GM19455 (cell line): ENCODE measurements around the gene C1S.
"Not testable (repeated sequence)": the region's sequence is repeated elsewhere in the genome, so short reads cannot be mapped to it uniquely, and the experiment has no call there.

Experiments
- ATAC-seq: cut with Tn5 transposase; IDR thresholded peaks from one replicate; pipeline ENCODE4 v1.9.1; 2021; ENCODE audit not compliant: unreplicated experiment

The C1S gene

GRCh38 chr12:7046383-7047105, 14.0 kb upstream of the C1S start:
- ATAC-seq = no peak

- ATAC-seq = no peak
These were observed 13.2 kb upstream of the C1S start for GRCh38 chr12:7047306-7047705.

- ATAC-seq = not testable (repeated sequence)
These were observed 11.0 kb upstream of the C1S start for GRCh38 chr12:7049445-7049951.

- ATAC-seq = not testable (repeated sequence)
These were observed 10.5 kb upstream of the C1S start for GRCh38 chr12:7049973-7050372.

- no peak for ATAC-seq
These were observed 5.6 kb upstream of the C1S start for GRCh38 chr12:7054925-7055324.

GRCh38 chr12:7055736-7056135, 4.8 kb upstream of the C1S start:
- ATAC-seq = not testable (repeated sequence)

GRCh38 chr12:7058163-7058845, 2.2 kb upstream of the C1S start:
- ATAC-seq = no peak

GRCh38 chr12:7058850-7059395, 1.6 kb upstream of the C1S start:
- ATAC-seq = no peak

- ATAC-seq = no peak
These were observed 738 bp upstream of the C1S start for GRCh38 chr12:7059780-7060179.

- ATAC-seq = no peak
These were observed 620 bp downstream of the C1S start for GRCh38 chr12:7061138-7061537.

GRCh38 chr12:7061596-7061995, 1.1 kb downstream of the C1S start:
- ATAC-seq = no peak

- no peak for ATAC-seq
These were observed 4.0 kb downstream of the C1S start for GRCh38 chr12:7064516-7064915.

- no peak for ATAC-seq
These were observed 4.6 kb downstream of the C1S start for GRCh38 chr12:7065073-7065623.

- no peak for ATAC-seq
These were observed 6.1 kb downstream of the C1S start for GRCh38 chr12:7066596-7066995.

- ATAC-seq = no peak
These were observed 6.6 kb downstream of the C1S start for GRCh38 chr12:7067096-7067495.

- ATAC-seq = no peak
These were observed 7.9 kb downstream of the C1S start for GRCh38 chr12:7068240-7068993.

- ATAC-seq = no peak
These were observed 8.5 kb downstream of the C1S start for GRCh38 chr12:7068994-7069346.

- no peak for ATAC-seq
These were observed 8.9 kb downstream of the C1S start for GRCh38 chr12:7069386-7069785.

- ATAC-seq = no peak
These were observed 11.5 kb downstream of the C1S start for GRCh38 chr12:7072035-7072434.

GRCh38 chr12:7072554-7072953, 12.0 kb downstream of the C1S start:
- no peak for ATAC-seq

- no peak for ATAC-seq
These were observed 13.4 kb downstream of the C1S start for GRCh38 chr12:7073946-7074345.
